ENCODE data around the gene HLA-DOB.

DNA sequence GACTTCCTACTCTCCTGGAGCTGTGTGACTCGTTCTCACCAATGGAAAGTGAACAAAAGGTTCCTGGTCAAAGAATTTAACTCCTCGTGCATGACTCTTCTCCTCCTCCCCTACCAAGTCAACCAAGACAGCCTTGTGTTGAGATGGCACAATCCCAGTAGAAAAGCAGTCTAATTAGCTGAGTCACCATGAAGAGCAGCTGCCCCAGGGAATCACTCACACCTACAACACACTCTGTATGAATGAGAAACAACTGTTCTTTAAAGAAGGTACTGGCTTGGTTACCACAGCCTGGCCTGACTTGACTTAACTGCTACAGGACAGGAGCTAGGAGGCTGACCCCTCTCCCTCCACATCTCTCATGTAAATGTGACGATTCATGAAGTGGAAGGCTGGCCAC is 2.9 kb upstream of the HLA-DOB start:
- TF ChIP-seq, protein P1, sequence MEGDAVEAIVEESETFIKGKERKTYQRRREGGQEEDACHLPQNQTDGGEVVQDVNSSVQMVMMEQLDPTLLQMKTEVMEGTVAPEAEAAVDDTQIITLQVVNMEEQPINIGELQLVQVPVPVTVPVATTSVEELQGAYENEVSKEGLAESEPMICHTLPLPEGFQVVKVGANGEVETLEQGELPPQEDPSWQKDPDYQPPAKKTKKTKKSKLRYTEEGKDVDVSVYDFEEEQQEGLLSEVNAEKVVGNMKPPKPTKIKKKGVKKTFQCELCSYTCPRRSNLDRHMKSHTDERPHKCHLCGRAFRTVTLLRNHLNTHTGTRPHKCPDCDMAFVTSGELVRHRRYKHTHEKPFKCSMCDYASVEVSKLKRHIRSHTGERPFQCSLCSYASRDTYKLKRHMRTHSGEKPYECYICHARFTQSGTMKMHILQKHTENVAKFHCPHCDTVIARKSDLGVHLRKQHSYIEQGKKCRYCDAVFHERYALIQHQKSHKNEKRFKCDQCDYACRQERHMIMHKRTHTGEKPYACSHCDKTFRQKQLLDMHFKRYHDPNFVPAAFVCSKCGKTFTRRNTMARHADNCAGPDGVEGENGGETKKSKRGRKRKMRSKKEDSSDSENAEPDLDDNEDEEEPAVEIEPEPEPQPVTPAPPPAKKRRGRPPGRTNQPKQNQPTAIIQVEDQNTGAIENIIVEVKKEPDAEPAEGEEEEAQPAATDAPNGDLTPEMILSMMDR (conservative IDR thresholded peaks at IDR 0.05 in 1 of 2, IDR thresholded peaks at IDR 0.05 in 1 of 2; ENCODE audit: low read depth in 1 of 2, low read length in 2 of 2), result no peak
- TF ChIP-seq EZH2 (IDR thresholded peaks at IDR 0.05; ENCODE audit: low read length, missing control alignments), result no peak
